NCI-H774 (cell line): ENCODE data around the gene AKNA.

Source experiments
- DNase-seq: peaks from one replicate; lab custom pipeline; 2025; lab: John Stamatoyannopoulos, UW

AKNA gene

DNA sequence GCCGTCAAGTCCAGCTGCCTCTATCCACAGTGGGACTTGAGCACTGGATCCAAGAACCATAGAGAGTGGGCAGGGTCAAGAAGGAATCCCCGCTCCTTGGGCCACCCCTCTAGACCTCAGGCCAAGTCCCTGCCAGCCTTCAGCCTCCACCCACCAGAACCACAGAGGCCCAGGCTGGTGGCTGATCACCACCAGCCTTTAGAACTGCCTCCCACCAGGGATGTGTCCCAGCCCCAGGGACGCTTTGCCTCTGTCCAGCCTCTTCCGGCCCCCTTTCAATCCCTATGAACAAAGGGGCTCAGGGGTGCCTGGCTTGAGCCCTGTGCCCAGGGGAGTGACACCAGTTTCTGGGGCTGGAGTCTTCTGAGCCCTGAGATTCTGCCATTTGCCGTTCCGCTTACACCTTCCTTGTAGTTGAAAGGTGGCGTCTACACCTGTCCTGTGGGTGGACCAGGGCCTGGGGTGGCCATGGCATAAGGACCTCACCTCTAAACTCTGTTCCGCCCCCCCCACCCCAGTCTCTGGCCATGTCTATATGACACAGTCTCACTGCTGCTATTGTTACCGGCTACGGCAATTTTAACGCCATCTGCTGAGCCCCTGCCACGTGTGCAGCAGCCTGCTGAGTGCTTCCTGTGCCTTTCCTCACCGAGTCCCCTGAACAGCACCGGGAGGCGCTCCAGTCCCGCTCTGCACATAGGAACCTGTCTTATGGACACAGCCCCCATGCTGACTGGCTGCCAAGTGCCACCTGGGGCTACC, 100.6 kb downstream of the AKNA start:
- DNase-seq: no peak

DNA sequence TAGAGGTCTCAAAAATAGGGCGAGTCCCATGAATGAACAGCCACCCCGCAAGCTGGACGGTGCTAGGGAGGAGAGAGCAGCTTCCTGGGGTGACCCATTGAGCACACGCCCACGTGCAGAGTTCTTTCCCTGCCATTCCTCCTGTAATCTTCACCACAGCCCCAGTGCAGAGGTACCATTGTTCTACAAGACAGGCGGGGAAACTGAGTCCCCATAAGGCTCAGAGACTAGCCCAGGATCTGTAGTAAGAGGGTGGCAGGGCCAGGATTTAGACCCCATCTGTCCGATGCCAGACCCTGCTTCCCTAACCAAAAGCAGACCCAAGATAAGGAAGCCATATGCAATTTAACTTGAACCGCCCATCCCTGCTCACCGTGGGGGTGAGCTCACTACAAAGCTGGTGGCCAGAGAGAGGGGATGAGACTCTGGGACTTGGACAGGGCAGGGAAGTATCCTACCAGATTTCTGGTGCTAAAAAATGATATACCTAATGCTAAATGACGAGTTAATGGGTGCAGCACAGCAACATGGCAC, 101.6 kb downstream of the AKNA start:
- no peak for DNase-seq

DNA sequence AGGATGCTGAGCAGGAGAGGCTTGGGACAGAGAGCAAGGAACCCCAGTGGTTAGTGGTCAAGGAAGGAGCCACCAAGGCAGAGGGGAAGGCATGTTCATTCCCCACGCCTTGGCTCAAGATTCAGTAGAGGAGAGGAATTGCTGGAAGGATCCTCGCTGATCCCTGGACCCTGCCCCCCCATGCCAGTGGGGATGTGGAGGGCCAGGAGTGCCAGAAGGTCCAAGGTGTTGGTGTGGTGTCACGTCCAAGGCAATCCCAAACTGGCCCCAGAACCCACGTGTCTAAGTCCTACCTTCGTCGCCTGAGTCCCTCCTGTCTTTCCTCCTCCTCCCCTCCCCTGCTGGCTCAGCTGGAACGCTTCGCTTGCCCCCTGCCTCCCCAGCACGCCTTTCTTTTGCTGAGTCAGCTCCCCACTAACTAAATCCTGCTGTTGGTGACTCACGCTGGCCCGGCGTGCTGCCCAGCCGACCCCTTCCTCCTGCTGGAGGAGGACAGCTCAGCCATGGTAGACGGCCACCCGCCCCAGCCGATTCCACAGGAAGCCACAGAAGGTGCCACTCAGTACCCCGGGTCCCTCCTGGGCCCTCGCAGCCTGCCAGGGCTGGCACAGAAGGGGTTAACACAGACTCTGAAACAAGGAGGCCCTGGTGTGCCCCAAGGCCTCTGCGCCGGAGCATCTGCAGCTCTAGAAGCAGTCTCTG, 102.5 kb downstream of the AKNA start:
- DNase-seq: no peak

DNA sequence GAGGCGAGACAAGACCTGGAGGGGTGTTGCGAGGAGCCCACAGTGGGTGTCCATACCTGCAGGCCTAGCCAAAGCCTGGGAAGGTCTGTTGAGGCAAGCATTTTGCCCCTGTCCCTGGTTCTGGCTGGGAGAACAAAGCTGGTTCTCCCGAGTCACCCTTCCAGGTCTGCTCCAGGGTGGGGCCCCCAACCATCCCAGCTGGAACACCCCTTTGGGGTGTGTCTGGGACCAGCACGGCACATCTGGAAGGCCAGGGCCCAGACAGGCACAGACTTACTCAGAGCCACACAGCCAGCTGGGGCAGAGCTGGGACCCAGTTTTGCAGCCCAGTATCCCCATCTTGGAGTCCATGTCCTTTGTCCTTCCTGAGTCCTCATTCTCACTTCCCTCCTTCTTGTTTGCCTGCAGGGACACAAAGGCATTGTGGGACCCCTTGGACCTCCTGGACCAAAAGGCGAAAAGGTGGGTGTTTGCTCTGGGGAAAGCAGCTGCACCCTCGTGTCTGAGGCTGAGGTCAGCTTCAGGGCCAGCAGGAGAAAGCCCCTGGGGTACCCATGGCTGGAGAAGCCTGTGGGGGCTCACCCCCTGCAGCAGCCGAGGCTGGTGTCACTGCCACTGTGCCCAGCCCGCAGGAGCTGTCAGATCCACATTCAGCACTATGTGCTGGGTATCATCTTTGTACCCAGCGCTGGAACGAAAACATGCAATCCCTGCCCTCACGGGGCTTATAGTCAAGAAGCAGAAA, 103.3 kb downstream of the AKNA start:
- no peak for DNase-seq
